Natural killer cell (primary cell): ENCODE results near the gene EIF5AL1. TPM values are rescaled to one million over a fixed set of nuclear protein-coding genes. Genes with fewer than 3 reads are reported as not detected.

ENCODE experiments used
- ATAC-seq, 3 donors: fragments of 150-1000 bp in 2 of 3; fragments of 200-7000 bp in 1 of 3; cut with Tn5 transposase; 1 replicate in 1 of 3; 2 replicates in 2 of 3; pipeline ENCODE4 v1.10.0; 2021; ENCODE audit warnings: mild to moderate bottlenecking in 2 of 3, moderate library complexity in 2 of 3
- DNase-seq, 2 donors: peaks; one replicate each; pipeline versions ENCODE4 v3.0.0 to v3.0.0-alpha.2; 2013 to 2021; ENCODE audit warnings: mixed read lengths in 1 of 2
- H3K27ac ChIP-seq: one replicate; pipeline ENCODE4 v1.5.1; 2013; ENCODE audit warnings: mild to moderate bottlenecking, low read length
- H3K27me3 ChIP-seq: one replicate; pipeline ENCODE4 v1.6.1; 2013; ENCODE audit warnings: low read length; ENCODE audit not compliant: control insufficient read depth, insufficient read depth
- H3K36me3 ChIP-seq: one replicate; pipeline ENCODE4 v1.6.1; 2013; ENCODE audit warnings: low read length; ENCODE audit not compliant: control insufficient read depth, insufficient read depth
- H3K4me1 ChIP-seq: one replicate; pipeline ENCODE4 v1.6.1; 2013; ENCODE audit warnings: low read length; ENCODE audit not compliant: control insufficient read depth, insufficient read depth
- H3K4me3 ChIP-seq: one replicate; pipeline ENCODE4 v1.5.1; 2013; ENCODE audit warnings: low read length
- H3K9me3 ChIP-seq: one replicate; pipeline ENCODE4 v1.6.1; 2013; ENCODE audit warnings: low read length; ENCODE audit not compliant: control insufficient read depth, insufficient read depth
- H3K27ac Mint-ChIP-seq, 2 donors: one replicate each; pipeline ENCODE4 v1.8.0; 2022; ENCODE audit warnings: mild to moderate bottlenecking in 2 of 2, mixed read lengths in 2 of 2, moderate library complexity in 1 of 2
- H3K27me3 Mint-ChIP-seq, 2 donors: one replicate each; pipeline ENCODE4 v1.8.0; 2022; ENCODE audit warnings: low read depth in 2 of 2, mixed read lengths in 2 of 2
- H3K36me3 Mint-ChIP-seq: one replicate; pipeline ENCODE4 v1.8.0; 2022; ENCODE audit warnings: mixed read lengths
- H3K4me1 Mint-ChIP-seq, 2 donors: one replicate each; pipeline ENCODE4 v1.8.0; 2022; ENCODE audit warnings: mixed read lengths in 2 of 2
- H3K4me3 Mint-ChIP-seq: one replicate; pipeline ENCODE4 v1.8.0; 2022; ENCODE audit warnings: mild to moderate bottlenecking, moderate library complexity, mixed read lengths
- H3K9me3 Mint-ChIP-seq, 2 donors: one replicate each; pipeline ENCODE4 v1.8.0; 2022; ENCODE audit warnings: mixed read lengths in 2 of 2
- CTCF ChIP-seq: fragments of 200-600 bp; IDR thresholded peaks from one replicate; pipeline ENCODE4 v1.8.0; 2022; ENCODE audit warnings: antibody characterized with exemption
- WGBS: methylation state at CpG from one replicate; pipeline ENCODE4 v1.1.7; 2013; ENCODE audit warnings: missing lambda C conversion rate; ENCODE audit not compliant: insufficient coverage; 5-methylcytosine and 5-hydroxymethylcytosine counted together
- intact Hi-C: fragments of 100-400 bp; cut with micrococcal nuclease; formaldehyde crosslinking; loops from one replicate; pipeline ENCODE4 v1.14.2; 2022
- total RNA-seq, 4 donors: library from RNA; stranded (reverse); fragments of 120-200 nt in 1 of 4; gene quantifications; one replicate each; pipeline versions ENCODE4 v1.2.3 to v1.2.4, GENCODE V29; 2013 to 2022

EIF5AL1 gene
- total RNA-seq, 3 donors from 2014 or later (not counting 1 experiment from before 2014, with no cell fraction given): 0.13 to 2.0 (median 0.14) TPM

GRCh38 chr10:79559726-79560125 lies 47.4 kb downstream of the EIF5AL1 start:
- Mint-ChIP-seq H3K4me3 (no peak overlapping the region), H3K4me1 (peaks cover 8 to 9% of the 10 kb centered on the region in 2 donors), H3K27me3 (peaks cover 0 to 19% of the 10 kb centered on the region in 2 donors), H3K9me3 (no peaks in the 10 kb centered on the region), H3K27ac (no peak overlapping the region), H3K36me3 (no peaks in the 10 kb centered on the region)
- no peak for ATAC-seq
- Histone ChIP-seq H3K4me1 (peaks cover 5% of the 10 kb centered on the region), H3K27me3 (no peaks in the 10 kb centered on the region), H3K36me3 (no peaks in the 10 kb centered on the region), H3K4me3 (no peak overlapping the region), H3K27ac (no peak overlapping the region), H3K9me3 (no peaks in the 10 kb centered on the region)
- WGBS: 78% methylated on average over 2 of the region's 2 CpGs
- intact Hi-C loops: no loop called here
- DNase-seq: no peak
- no peak for TF ChIP-seq CTCF

- ATAC-seq (no peak), DNase-seq (no peak)
- no peak for TF ChIP-seq CTCF
- Histone ChIP-seq H3K27ac (no peak within 1 kb of the TSS), H3K36me3 (no peaks in the 10 kb centered on the region), H3K9me3 (no peaks in the 10 kb centered on the region), H3K27me3 (no peaks in the 10 kb centered on the region), H3K4me1 (peaks cover 5% of the 10 kb centered on the region), H3K4me3 (no peak within 1 kb of the TSS)
- Mint-ChIP-seq H3K27me3 (peaks cover 0 to 19% of the 10 kb centered on the region in 2 donors), H3K4me1 (peaks cover 8 to 9% of the 10 kb centered on the region in 2 donors), H3K36me3 (no peaks in the 10 kb centered on the region), H3K27ac (no peak within 1 kb of the TSS), H3K9me3 (no peaks in the 10 kb centered on the region), H3K4me3 (no peak within 1 kb of the TSS)
- intact Hi-C loops: no loop called here
- WGBS: 79% methylated on average over 1 of the region's 1 CpG
These were observed 47.9 kb downstream of the EIF5AL1 start, which contains the start of gene SFTPA2 for GRCh38 chr10:79560160-79560709. Gene SFTPA2, minus strand, starts transcription at chr10:79560407. Its CDS starts 924 bp downstream, at chr10:79559483.

GRCh38 chr10:79561257-79561656 lies 48.9 kb downstream of the EIF5AL1 start:
- H3K27ac Mint-ChIP-seq: no peak overlapping the region
- no peaks in the 10 kb centered on the region for H3K27me3 ChIP-seq
- H3K9me3 Mint-ChIP-seq: no peaks in the 10 kb centered on the region
- no peaks in the 10 kb centered on the region for H3K36me3 Mint-ChIP-seq
- peaks cover 0 to 19% of the 10 kb centered on the region in 2 donors for H3K27me3 Mint-ChIP-seq
- H3K4me1 ChIP-seq: peaks cover 5% of the 10 kb centered on the region
- ATAC-seq (no peak), DNase-seq (no peak)
- H3K27ac ChIP-seq: no peak overlapping the region
- no peak for TF ChIP-seq CTCF
- H3K4me1 Mint-ChIP-seq: peaks cover 8 to 9% of the 10 kb centered on the region in 2 donors
- H3K9me3 ChIP-seq: no peaks in the 10 kb centered on the region
- 71% methylated on average over 3 of the region's 3 CpGs for WGBS
- no peak overlapping the region for H3K4me3 ChIP-seq
- H3K36me3 ChIP-seq: no peaks in the 10 kb centered on the region
- H3K4me3 Mint-ChIP-seq: no peak overlapping the region
- intact Hi-C loops: no loop called here
